ENCODE results near the gene NME4. TPM values are rescaled to one million over a fixed set of nuclear protein-coding genes. Genes with fewer than 3 reads are reported as not detected.

The NME4 gene
- total RNA-seq, 1 experiment from 2014 or later, result 140 TPM

DNA sequence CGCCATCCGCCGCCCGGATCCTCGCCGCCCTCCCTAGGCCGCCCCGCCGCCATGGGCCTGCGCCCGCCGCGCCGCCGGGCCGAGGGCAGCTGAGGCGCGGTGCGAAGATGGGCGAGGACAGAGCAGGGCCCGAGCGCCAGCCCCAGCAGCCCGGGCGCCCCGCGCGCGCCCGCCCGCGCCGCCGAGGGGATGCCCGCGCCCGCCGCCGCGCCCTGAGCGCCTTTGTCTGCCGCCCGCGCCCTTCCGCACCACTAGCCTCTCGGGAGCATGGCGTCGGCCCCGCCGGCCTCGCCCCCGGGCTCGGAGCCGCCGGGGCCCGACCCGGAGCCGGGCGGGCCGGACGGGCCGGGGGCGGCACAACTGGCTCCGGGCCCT lies 28.7 kb downstream of the NME4 start:
- intact Hi-C loops (cut with micrococcal nuclease; ENCODE audit: unreplicated experiment), result loop anchor here (10.0 kb wide), 1 partner anchor 59 kb away; no protein-coding TSS in a partner anchor
- no peaks in the 10 kb centered on the region for H3K36me3 ChIP-seq (ENCODE audit: control insufficient read depth, insufficient read depth, low read length)
- POLR2A ChIA-PET, result no interaction called here
- H3K4me1 ChIP-seq, result no peaks in the 10 kb centered on the region; the same call in 1 of the 2 replicates
- Mint-ChIP-seq H3K27me3 (ENCODE audit: insufficient read depth, unreplicated experiment) (no peaks in the 10 kb centered on the region), H3K9me3 (ENCODE audit: unreplicated experiment) (no peaks in the 10 kb centered on the region), H3K4me3 (ENCODE audit: unreplicated experiment) (peak overlapping the region; percentile 71), H3K27ac (ENCODE audit: unreplicated experiment) (no peak overlapping the region), H3K4me1 (ENCODE audit: low read depth, unreplicated experiment) (peaks cover 11% of the 10 kb centered on the region), H3K36me3 (ENCODE audit: insufficient read depth, unreplicated experiment) (no peaks in the 10 kb centered on the region)
- no peaks in the 10 kb centered on the region; the same call in 1 of the 2 replicates for H3K27me3 ChIP-seq (replicated peaks; ENCODE audit: control insufficient read depth, insufficient read depth, low read length)
- no peaks in the 10 kb centered on the region for H3K9me3 ChIP-seq
- H3K4me3 ChIP-seq (ENCODE audit: low read depth, low read length), result peak overlapping the region; percentile 50
- DNase-seq, result no peak
- BruUV-seq (replicated peaks), result no TSS peak
- CTCF ChIA-PET, result interaction anchor here (0.9 to 1.7 kb wide), 3 partner anchors 24 to 108 kb away, joined by 3 to 5 read pairs (median 5); partner anchors contain the start of gene DECR2
- TF ChIP-seq, protein P1, sequence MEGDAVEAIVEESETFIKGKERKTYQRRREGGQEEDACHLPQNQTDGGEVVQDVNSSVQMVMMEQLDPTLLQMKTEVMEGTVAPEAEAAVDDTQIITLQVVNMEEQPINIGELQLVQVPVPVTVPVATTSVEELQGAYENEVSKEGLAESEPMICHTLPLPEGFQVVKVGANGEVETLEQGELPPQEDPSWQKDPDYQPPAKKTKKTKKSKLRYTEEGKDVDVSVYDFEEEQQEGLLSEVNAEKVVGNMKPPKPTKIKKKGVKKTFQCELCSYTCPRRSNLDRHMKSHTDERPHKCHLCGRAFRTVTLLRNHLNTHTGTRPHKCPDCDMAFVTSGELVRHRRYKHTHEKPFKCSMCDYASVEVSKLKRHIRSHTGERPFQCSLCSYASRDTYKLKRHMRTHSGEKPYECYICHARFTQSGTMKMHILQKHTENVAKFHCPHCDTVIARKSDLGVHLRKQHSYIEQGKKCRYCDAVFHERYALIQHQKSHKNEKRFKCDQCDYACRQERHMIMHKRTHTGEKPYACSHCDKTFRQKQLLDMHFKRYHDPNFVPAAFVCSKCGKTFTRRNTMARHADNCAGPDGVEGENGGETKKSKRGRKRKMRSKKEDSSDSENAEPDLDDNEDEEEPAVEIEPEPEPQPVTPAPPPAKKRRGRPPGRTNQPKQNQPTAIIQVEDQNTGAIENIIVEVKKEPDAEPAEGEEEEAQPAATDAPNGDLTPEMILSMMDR (IDR thresholded peaks at IDR 0.05; ENCODE audit: insufficient read depth in 1 of 2, low read depth in 1 of 2, low read length in 1 of 2, severe bottlenecking in 1 of 2, unreplicated experiment in 1 of 2), result no peak

DNA sequence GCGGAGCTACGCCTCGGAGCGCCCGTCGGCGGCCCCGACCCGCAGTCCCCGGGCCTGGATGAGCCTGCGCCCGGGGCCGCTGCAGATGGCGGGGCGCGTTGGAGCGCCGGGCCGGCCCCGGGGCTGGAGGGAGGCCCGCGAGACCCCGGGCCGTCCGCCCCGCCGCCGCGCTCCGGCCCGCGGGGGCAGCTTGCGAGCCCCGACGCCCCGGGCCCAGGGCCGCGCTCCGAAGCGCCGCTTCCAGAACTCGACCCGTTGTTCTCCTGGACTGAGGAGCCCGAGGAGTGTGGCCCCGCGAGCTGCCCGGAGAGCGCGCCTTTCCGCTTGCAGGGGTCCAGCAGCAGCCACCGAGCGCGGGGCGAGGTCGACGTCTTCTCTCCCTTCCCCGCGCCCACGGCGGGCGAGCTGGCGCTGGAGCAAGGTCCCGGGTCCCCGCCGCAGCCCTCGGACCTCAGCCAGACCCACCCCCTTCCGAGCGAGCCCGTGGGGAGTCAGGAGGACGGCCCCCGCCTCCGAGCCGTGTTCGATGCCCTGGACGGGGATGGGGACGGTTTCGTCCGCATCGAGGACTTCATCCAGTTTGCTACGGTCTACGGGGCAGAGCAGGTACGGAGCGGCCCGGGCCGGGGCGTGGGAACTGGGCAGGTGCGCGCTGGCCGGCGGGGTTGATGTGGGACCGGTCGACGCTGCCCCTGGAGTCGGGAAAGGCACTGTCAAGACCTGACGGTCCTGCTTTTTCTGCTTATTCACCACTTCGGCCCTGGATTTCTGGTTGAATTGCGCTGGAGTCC lies 29.3 kb downstream of the NME4 start:
- peak in 1 of 2 experiments; percentile 29 for DNase-seq
- Mint-ChIP-seq H3K36me3 (ENCODE audit: insufficient read depth, unreplicated experiment) (no peaks in the 10 kb centered on the region), H3K9me3 (ENCODE audit: unreplicated experiment) (no peaks in the 10 kb centered on the region), H3K4me3 (ENCODE audit: unreplicated experiment) (peak overlapping the region; percentile 73), H3K27ac (ENCODE audit: unreplicated experiment) (no peak overlapping the region), H3K4me1 (ENCODE audit: low read depth, unreplicated experiment) (peaks cover 11% of the 10 kb centered on the region), H3K27me3 (ENCODE audit: insufficient read depth, unreplicated experiment) (no peaks in the 10 kb centered on the region)
- Histone ChIP-seq H3K36me3 (ENCODE audit: control insufficient read depth, insufficient read depth, low read length) (no peaks in the 10 kb centered on the region), H3K4me3 (ENCODE audit: low read depth, low read length) (peak overlapping the region; percentile 50), H3K27me3 (replicated peaks; ENCODE audit: control insufficient read depth, insufficient read depth, low read length) (no peaks in the 10 kb centered on the region; the same call in 1 of the 2 replicates), H3K9me3 (no peaks in the 10 kb centered on the region), H3K4me1 (no peaks in the 10 kb centered on the region; the same call in 1 of the 2 replicates)
- intact Hi-C loops (cut with micrococcal nuclease; ENCODE audit: unreplicated experiment), result loop anchor here (10.0 kb wide), 1 partner anchor 58 kb away; no protein-coding TSS in a partner anchor
- TF ChIP-seq, protein P1 (IDR thresholded peaks at IDR 0.05; ENCODE audit: insufficient read depth in 1 of 2, low read depth in 1 of 2, low read length in 1 of 2, severe bottlenecking in 1 of 2, unreplicated experiment in 1 of 2), result no peak
- ChIA-PET POLR2A (no interaction called here), CTCF (interaction anchor here (1.0 kb wide), 1 partner anchor 69 kb away, joined by 3 read pairs; no protein-coding TSS in a partner anchor)
- no TSS peak for BruUV-seq (replicated peaks)

DNA sequence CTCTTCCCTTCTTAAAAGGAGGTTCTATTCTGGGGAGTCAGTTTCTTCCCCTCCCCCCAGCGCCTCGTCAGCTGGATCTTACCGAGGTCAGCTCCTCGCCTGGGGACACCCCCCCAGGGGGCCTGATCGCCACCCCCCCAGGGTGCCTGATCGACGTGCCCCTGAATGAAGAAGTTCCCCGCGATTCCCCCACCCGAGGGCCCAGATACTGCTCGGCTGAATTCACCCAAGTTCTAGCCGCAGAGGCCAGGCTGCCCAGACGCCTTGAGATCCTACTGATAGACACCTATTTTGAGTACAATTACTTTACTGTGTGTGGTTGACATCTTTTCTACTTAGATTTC lies 29.9 kb downstream of the NME4 start:
- Mint-ChIP-seq H3K4me3 (ENCODE audit: unreplicated experiment) (peak overlapping the region; percentile 73), H3K9me3 (ENCODE audit: unreplicated experiment) (no peaks in the 10 kb centered on the region), H3K27me3 (ENCODE audit: insufficient read depth, unreplicated experiment) (no peaks in the 10 kb centered on the region), H3K4me1 (ENCODE audit: low read depth, unreplicated experiment) (peaks cover 11% of the 10 kb centered on the region), H3K36me3 (ENCODE audit: insufficient read depth, unreplicated experiment) (no peaks in the 10 kb centered on the region), H3K27ac (ENCODE audit: unreplicated experiment) (no peak overlapping the region)
- Histone ChIP-seq H3K36me3 (ENCODE audit: control insufficient read depth, insufficient read depth, low read length) (no peaks in the 10 kb centered on the region), H3K4me1 (no peaks in the 10 kb centered on the region; the same call in 1 of the 2 replicates), H3K27me3 (replicated peaks; ENCODE audit: control insufficient read depth, insufficient read depth, low read length) (no peaks in the 10 kb centered on the region; the same call in 1 of the 2 replicates), H3K4me3 (ENCODE audit: low read depth, low read length) (peak overlapping the region; percentile 50), H3K9me3 (no peaks in the 10 kb centered on the region)
- CTCF ChIA-PET, result no interaction called here
- BruUV-seq (replicated peaks), result no TSS peak
- intact Hi-C loops (cut with micrococcal nuclease; ENCODE audit: unreplicated experiment), result loop anchor here (10.0 kb wide), 1 partner anchor 58 kb away; no protein-coding TSS in a partner anchor
- POLR2A ChIA-PET, result no interaction called here
- no peak for DNase-seq
- TF ChIP-seq, protein P1 (IDR thresholded peaks at IDR 0.05; ENCODE audit: insufficient read depth in 1 of 2, low read depth in 1 of 2, low read length in 1 of 2, severe bottlenecking in 1 of 2, unreplicated experiment in 1 of 2), result no peak

Measured in Caco-2 (cell line).